Stimulated activated CD8-positive, alpha-beta memory T cell treated with anti-CD3 and anti-CD28 coated beads, Interleukin-7, amount 100 ng/mL, for 48 hours (primary cell): ENCODE results near the gene MED17.
A peak's percentile ranks its signal among the peaks of the same experiment; 100 is the strongest.
"Not testable (repeated sequence)": the region's sequence is repeated elsewhere in the genome, so short reads cannot be mapped to it uniquely, and the experiment has no call there.

ENCODE experiments used
- DNase-seq, 2 donors: peaks; one replicate each; pipeline ENCODE4 v3.0.0-alpha.2; 2020; ENCODE audit warnings: low read depth in 1 of 2; ENCODE audit errors: extremely low read depth in 1 of 2

Gene MED17

GRCh38 chr11:93757924-93758865, 25.9 kb upstream of the MED17 start:
- DNase-seq = no peak

- not testable (repeated sequence) for DNase-seq
These were observed 25.0 kb upstream of the MED17 start for GRCh38 chr11:93759123-93759522.

DNA sequence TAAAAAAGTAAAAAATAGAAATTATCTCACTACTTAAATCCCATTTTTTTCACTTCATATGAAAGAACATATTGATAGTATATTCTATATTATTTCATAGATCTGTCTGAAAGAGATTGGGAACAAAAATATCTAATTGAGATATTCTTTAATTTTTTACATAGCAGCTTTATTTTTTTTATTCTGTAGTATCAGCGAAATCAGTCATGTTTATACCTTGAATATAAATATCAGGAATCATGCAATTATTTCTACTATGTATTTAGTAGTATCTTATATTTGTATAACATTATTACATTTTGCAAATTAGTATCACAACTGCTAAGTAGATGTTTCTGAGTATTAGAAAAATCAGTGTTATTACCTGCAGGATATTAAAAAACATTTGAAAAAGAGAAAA, 22.2 kb upstream of the MED17 start:
- DNase-seq = no peak

- DNase-seq = no peak
These were observed 18.5 kb upstream of the MED17 start for GRCh38 chr11:93765551-93765950.

DNA sequence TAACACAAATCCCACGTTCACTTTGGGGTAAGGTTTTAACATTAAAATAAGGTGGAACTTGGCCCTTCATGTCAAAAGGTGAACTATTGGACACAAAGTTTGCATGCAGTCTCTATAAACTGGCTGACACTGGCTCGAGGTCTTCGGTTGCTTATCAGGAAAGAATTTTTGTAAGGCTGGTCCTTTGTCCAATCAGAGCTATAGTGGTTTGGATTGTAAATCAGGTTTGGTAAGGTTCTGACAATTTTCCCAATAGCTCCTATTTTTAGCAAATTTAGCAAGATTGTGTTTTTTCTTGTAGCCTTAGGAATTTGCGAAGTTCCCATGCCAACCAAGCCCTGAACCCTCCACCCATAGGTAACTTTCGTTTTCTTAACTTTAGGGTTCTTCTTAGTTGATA, 17.6 kb upstream of the MED17 start:
- no peak for DNase-seq

DNA sequence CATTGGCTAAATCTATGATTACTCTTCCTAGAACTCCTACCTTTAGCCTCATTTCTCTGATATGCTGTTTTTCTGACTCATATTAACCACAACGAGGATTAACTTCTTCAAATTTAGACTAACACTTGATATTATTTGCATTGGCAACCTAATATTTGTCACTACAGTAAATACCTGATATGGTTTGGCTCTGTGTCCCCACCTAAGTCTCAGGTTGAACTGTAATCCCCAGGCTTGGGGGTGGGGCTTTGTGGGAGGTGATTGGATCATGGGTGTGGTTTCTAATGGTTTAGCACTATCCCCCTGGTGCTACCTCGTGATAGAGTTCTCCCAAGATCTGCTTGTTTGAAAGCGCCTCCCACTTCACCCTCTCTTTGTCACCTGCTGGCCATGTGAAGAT, 17.1 kb upstream of the MED17 start:
- no peak for DNase-seq

DNA sequence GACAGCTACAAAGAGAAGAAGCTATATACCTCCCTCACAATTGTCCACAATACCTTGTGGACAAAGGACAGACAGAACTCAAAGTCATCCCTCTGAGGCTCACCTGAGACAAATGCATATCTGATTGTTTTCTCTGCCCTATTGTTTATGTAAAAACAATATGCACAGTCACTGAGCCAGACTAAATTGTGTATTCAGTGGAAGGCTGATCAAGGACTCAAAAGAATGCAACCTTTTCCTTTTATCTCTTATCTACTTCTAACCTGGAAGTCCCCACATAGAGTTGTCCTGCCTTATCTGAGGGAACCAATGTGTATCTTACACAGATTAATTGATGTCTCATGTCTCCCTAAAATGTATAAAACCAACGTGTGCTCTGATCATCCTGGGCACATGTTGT, 13.9 kb upstream of the MED17 start:
- no peak for DNase-seq

GRCh38 chr11:93772123-93772522, 12.0 kb upstream of the MED17 start:
- no peak for DNase-seq

- DNase-seq = no peak
These were observed 11.0 kb upstream of the MED17 start for GRCh38 chr11:93773045-93773477.

DNA sequence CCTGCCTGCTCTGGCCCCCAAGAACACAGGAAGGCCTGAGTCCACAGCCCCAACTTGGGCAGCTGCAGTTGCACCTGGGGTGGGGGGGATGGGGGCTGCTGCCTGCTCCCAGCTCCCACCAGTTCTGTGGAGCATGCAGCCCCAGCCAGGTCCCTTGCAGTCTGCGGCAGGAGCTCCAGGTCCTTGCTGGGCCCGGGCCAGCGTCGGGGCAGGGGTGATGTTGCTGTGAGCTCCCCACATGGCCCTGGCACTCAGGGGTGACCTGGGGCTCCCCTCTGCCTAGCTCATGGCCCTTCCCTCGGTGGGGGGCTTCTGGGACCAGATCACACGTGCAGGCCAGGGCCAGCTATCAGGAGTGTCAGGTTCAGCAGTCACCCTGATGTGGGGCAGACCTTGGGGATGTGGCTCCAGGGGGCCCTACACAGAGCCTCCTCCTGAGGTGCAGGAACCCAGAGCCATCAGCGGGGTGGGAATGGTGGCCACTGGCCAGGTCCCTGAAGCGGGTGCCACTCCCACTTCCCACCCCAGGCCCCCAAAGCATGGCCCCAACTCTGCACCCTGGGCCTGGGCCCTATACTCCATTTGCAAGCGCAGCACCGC, 10.4 kb upstream of the MED17 start:
- no peak for DNase-seq

DNA sequence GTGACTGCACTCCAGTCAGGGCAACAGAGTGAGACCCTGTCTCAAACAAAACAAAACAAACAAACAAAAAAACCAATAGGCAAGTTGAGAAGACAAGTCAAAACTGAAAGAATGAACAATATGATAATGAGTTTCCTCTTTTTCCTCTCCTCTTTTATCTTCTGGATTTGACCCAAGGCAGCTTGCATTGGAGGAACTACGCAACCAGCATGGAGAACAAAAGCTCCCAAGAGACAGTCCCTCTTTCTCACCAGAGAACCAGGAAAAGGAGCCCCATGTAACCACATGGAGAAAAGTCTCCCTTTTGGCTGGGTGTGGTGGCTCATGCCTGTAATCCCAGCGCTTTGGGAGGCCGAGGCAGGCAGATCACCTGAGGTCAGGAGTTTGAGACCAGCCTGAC, 9.5 kb upstream of the MED17 start:
- DNase-seq = not testable (repeated sequence)

DNA sequence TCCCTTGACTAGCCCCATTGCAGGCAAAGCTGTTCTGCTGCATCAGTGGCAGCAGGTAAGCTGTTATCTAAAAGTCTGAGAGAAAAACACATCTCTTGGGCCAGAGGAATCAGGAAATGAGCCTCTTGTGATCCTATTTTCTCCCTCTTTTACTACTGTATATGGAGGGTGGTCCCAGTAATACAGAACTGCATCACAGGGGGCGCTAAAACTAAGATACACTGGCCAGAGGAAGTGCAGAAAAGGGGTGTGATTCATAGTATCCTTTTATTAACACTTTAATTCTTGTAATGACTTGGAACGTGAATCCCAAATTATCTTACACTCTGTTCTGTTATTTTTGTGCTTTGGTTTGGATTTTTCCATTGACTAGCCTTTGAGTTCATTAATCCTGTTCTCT, 8.8 kb upstream of the MED17 start:
- peak in 1 of 2 donors; percentile 5 for DNase-seq

DNA sequence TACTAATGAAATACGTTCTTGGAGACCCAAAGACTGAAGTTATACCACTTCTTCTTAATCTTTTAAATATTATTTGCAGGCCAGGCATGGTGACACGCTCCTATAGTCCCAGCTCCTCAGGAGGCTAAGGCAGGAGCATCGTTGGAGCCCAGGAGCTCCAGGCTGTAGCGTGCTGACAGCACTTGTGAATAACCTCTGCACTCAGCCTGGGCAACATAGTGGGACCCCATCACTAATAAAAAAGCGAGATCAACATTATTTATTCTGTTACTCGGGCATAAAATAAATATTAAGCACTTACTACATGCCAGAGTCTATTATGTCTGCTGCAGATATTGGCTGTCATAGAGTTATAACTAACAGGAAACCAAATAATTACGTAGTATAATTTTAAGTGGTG, 720 bp upstream of the MED17 start:
- DNase-seq = no peak

DNA sequence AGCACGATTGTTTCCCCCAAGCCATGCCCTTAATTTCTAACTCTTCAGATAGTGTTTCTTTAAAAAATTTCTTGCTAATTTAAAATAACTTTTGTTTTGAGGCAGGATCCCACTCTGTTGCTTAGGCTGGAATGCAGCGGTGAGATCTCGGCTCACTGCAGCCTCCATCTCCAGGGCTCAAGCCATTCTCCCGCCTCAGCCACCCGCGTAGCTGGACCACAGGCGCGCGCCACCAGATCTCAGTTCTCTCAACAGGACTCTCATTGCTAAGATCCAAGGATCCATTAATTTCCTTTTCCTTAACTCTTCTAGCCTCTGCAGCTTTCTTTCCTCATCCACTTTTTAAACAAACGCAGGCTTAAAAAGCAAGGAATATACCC, 327 bp upstream of the MED17 start:
- DNase-seq = no peak

GRCh38 chr11:93784935-93785360, 866 bp downstream of the MED17 start:
- DNase-seq = peak in 1 of 2 donors; percentile 6

- DNase-seq = no peak
These were observed 7.4 kb downstream of the MED17 start for GRCh38 chr11:93791493-93791892.

- DNase-seq = no peak
These were observed 12.6 kb downstream of the MED17 start for GRCh38 chr11:93796441-93797231.

DNA sequence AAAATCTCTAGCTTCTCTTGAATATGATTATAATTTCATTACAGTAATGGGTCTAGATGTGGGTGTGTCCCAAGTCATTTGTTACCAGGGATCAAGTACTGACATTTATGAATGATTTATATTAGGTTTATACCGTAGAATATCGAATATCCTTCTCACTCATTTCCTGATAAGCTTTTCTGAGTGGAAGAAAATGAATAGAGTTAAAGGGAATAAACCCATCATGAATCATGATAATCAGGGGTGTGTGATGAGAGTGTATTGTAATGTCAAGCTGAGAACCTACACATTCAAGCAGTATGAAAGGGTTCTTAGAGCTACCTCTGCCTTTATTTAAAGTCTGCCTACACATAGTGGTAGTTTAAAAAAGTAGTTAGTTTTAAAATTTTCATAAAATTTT, 17.3 kb downstream of the MED17 start:
- no peak for DNase-seq

- no peak for DNase-seq
These were observed 20.8 kb downstream of the MED17 start for GRCh38 chr11:93804879-93805278.

GRCh38 chr11:93807980-93808379, 23.9 kb downstream of the MED17 start:
- no peak for DNase-seq

DNA sequence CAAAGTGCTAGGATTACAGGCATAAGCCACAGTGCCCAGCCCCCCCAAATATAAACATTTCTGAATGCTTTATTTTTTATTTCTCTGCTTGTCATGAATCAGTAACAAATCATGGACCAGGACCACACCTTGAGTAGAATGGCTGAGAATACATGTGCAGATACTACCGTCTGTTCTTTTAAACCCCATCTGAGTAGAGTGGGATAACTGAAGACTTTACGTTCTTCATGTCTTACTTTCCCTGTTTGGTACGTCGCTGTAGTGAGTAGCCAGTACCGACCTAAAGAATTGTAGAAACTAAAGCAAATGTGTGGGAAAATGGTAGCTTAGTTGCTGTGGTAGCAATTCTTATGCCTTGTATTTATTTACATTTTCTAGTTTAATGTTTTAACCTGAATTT, 29.9 kb downstream of the MED17 start:
- no peak for DNase-seq
